NCI-H748 treated with DMSO at 0.1 percent for 48 hours (cell line): Measurements from ENCODE around the gene HYOU1.
A peak's percentile ranks its signal among the peaks of the same experiment; 100 is the strongest.
"Not testable (repeated sequence)": the region's sequence is repeated elsewhere in the genome, so short reads cannot be mapped to it uniquely, and the experiment has no call there.

ENCODE experiments used
- DNase-seq: peaks from one replicate; lab custom pipeline; 2025; lab: John Stamatoyannopoulos, UW

The HYOU1 gene

GRCh38 chr11:119087123-119087522, 30.1 kb upstream of the HYOU1 start:
- no peak for DNase-seq

- no peak for DNase-seq
Observed at GRCh38 chr11:119085437-119085847, 28.4 kb upstream of the HYOU1 start.

GRCh38 chr11:119084663-119085436, 27.8 kb upstream of the HYOU1 start, which contains the start of gene HMBS:
HMBS (plus strand) TSS chr11:119084881; CDS start chr11:119085034, 153 bp downstream.
- peak; percentile 78 for DNase-seq

- DNase-seq = no peak
Observed at GRCh38 chr11:119081682-119082260, 24.8 kb upstream of the HYOU1 start.

GRCh38 chr11:119078675-119079420, 21.8 kb upstream of the HYOU1 start:
- no peak for DNase-seq

GRCh38 chr11:119077839-119078238, 20.8 kb upstream of the HYOU1 start:
- DNase-seq = no peak

GRCh38 chr11:119067371-119068222, 10.6 kb upstream of the HYOU1 start, which contains the start of gene VPS11:
VPS11 (plus strand) TSS chr11:119067818; CDS start chr11:119067824, 6 bp downstream.
- DNase-seq = peak; percentile 79

GRCh38 chr11:119065369-119065768, 8.4 kb upstream of the HYOU1 start:
- DNase-seq = no peak

- DNase-seq = no peak
Observed at GRCh38 chr11:119062779-119063178, 5.8 kb upstream of the HYOU1 start.

GRCh38 chr11:119061256-119061655, 4.3 kb upstream of the HYOU1 start:
- no peak for DNase-seq

GRCh38 chr11:119059128-119059527, 2.1 kb upstream of the HYOU1 start:
- not testable (repeated sequence) for DNase-seq

- DNase-seq = no peak
Observed at GRCh38 chr11:119056421-119056999, 495 bp downstream of the HYOU1 start.

GRCh38 chr11:119055901-119056300, 1.1 kb downstream of the HYOU1 start:
- DNase-seq = no peak

- no peak for DNase-seq
Observed at GRCh38 chr11:119054418-119054817, 2.6 kb downstream of the HYOU1 start.

- DNase-seq = no peak
Observed at GRCh38 chr11:119052163-119052814, 4.7 kb downstream of the HYOU1 start.

GRCh38 chr11:119051440-119052162, 5.4 kb downstream of the HYOU1 start:
- no peak for DNase-seq

- no peak for DNase-seq
Observed at GRCh38 chr11:119049081-119049480, 7.9 kb downstream of the HYOU1 start.

- DNase-seq = no peak
Observed at GRCh38 chr11:119048644-119049043, 8.4 kb downstream of the HYOU1 start.

GRCh38 chr11:119047205-119047604, 9.8 kb downstream of the HYOU1 start:
- no peak for DNase-seq

- DNase-seq = no peak
Observed at GRCh38 chr11:119046489-119046888, 10.5 kb downstream of the HYOU1 start.
